Osteocyte (in vitro differentiated cells): ENCODE data around the gene RGS12. TPM values are rescaled to one million over a fixed set of nuclear protein-coding genes. Genes with fewer than 3 reads are reported as not detected.

Experiments
- DNase-seq: peaks from one replicate; pipeline ENCODE4 v3.0.0; 2021; ENCODE audit warnings: mixed read lengths; ENCODE audit not compliant: unreplicated experiment; ENCODE audit errors: extremely low spot score
- H3K27ac Mint-ChIP-seq: one replicate; pipeline ENCODE4 v1.8.0; 2021; ENCODE audit warnings: mild to moderate bottlenecking, mixed read lengths; ENCODE audit not compliant: unreplicated experiment
- H3K27me3 Mint-ChIP-seq: one replicate; pipeline ENCODE4 v1.8.0; 2021; ENCODE audit warnings: mixed read lengths; ENCODE audit not compliant: unreplicated experiment
- H3K36me3 Mint-ChIP-seq: one replicate; pipeline ENCODE4 v1.8.0; 2021; ENCODE audit warnings: mixed read lengths; ENCODE audit not compliant: unreplicated experiment
- H3K4me1 Mint-ChIP-seq: one replicate; pipeline ENCODE4 v1.8.0; 2021; ENCODE audit warnings: mixed read lengths; ENCODE audit not compliant: unreplicated experiment
- H3K4me3 Mint-ChIP-seq: one replicate; pipeline ENCODE4 v1.8.0; 2021; ENCODE audit warnings: mild to moderate bottlenecking, moderate library complexity, mixed read lengths; ENCODE audit not compliant: unreplicated experiment
- H3K9me3 Mint-ChIP-seq: one replicate; pipeline ENCODE4 v1.8.0; 2021; ENCODE audit warnings: mixed read lengths; ENCODE audit not compliant: unreplicated experiment
- CTCF ChIP-seq: fragments of 200-600 bp; sonication (generic); IDR thresholded peaks from 2 replicates; pipeline ENCODE4 v1.5.0; 2021; ENCODE audit warnings: antibody characterized with exemption, mild to moderate bottlenecking, moderate library complexity
- total RNA-seq: library from RNA; stranded (reverse); gene quantifications from 2 replicates; pipeline ENCODE4 v1.2.1, GENCODE V29; 2021

The RGS12 gene
- total RNA-seq, 1 donor from 2014 or later = 32.5 TPM

- DNase-seq = peak; percentile 74
- H3K36me3 Mint-ChIP-seq = peaks cover 16% of the 10 kb centered on the region
- H3K9me3 Mint-ChIP-seq = no peaks in the 10 kb centered on the region
- H3K27ac Mint-ChIP-seq = no peak overlapping the region
- H3K4me1 Mint-ChIP-seq = peaks cover 4% of the 10 kb centered on the region
- no peak overlapping the region for H3K4me3 Mint-ChIP-seq
- H3K27me3 Mint-ChIP-seq = no peaks in the 10 kb centered on the region
- peak; percentile 7 for TF ChIP-seq CTCF
Measured at GRCh38 chr4:3318561-3319021, 25.8 kb downstream of the RGS12 start.

GRCh38 chr4:3320361-3321023 lies 27.7 kb downstream of the RGS12 start:
- peak; percentile 78 for DNase-seq
- Mint-ChIP-seq H3K4me1 (peaks cover 4% of the 10 kb centered on the region), H3K9me3 (no peaks in the 10 kb centered on the region), H3K27ac (peak overlapping the region; percentile 15), H3K27me3 (no peaks in the 10 kb centered on the region), H3K36me3 (peaks cover 24% of the 10 kb centered on the region), H3K4me3 (no peak overlapping the region)
- no peak for TF ChIP-seq CTCF

- peaks cover 18% of the 10 kb centered on the region for H3K36me3 Mint-ChIP-seq
- TF ChIP-seq CTCF = no peak
- H3K4me1 Mint-ChIP-seq = peaks cover 4% of the 10 kb centered on the region
- H3K27ac Mint-ChIP-seq = no peak overlapping the region
- H3K9me3 Mint-ChIP-seq = peaks cover 4% of the 10 kb centered on the region
- H3K4me3 Mint-ChIP-seq = no peak overlapping the region
- peak; percentile 77 for DNase-seq
- H3K27me3 Mint-ChIP-seq = no peaks in the 10 kb centered on the region
Measured at GRCh38 chr4:3321295-3321889, 28.6 kb downstream of the RGS12 start.

- Mint-ChIP-seq H3K27ac (peak overlapping the region; percentile 47), H3K27me3 (no peaks in the 10 kb centered on the region), H3K9me3 (peaks cover 4% of the 10 kb centered on the region), H3K4me3 (no peak overlapping the region), H3K4me1 (peaks cover 4% of the 10 kb centered on the region), H3K36me3 (peaks cover 16% of the 10 kb centered on the region)
- no peak for TF ChIP-seq CTCF
- peak; percentile 79 for DNase-seq
Measured at GRCh38 chr4:3322059-3322550, 29.3 kb downstream of the RGS12 start.

GRCh38 chr4:3323071-3323481 lies 30.3 kb downstream of the RGS12 start:
- H3K36me3 Mint-ChIP-seq = peaks cover 14% of the 10 kb centered on the region
- peaks cover 4% of the 10 kb centered on the region for H3K9me3 Mint-ChIP-seq
- peak; percentile 66 for DNase-seq
- no peak overlapping the region for H3K4me3 Mint-ChIP-seq
- peaks cover 4% of the 10 kb centered on the region for H3K4me1 Mint-ChIP-seq
- no peak for TF ChIP-seq CTCF
- H3K27ac Mint-ChIP-seq = no peak overlapping the region
- no peaks in the 10 kb centered on the region for H3K27me3 Mint-ChIP-seq
